HG02571 (cell line): ENCODE measurements around the gene GBA3.

Source experiments
- ATAC-seq: cut with Tn5 transposase; IDR thresholded peaks from one replicate; pipeline ENCODE4 v1.9.1; 2021; ENCODE audit warnings: mild to moderate bottlenecking, moderate library complexity; ENCODE audit not compliant: unreplicated experiment

GBA3 gene

DNA sequence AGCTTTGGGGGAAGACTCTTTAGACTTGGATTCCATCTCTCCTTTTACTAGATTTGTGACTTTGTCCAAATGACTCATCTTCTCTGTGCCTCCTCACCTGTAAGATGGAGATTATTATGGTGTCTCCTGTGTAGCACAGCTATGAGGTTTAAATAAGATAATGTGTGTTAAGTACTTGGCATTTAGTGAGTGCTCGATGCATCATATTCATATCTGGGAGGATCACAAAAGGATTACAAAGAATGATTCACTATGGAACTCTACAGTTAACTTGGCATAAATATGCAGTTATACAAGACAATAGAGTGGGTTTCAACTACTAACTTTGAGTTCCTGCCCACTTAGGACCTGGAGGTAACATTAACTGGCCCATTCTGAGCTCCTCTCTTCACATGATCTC is 2.3 kb downstream of the GBA3 start:
- ATAC-seq: no peak

DNA sequence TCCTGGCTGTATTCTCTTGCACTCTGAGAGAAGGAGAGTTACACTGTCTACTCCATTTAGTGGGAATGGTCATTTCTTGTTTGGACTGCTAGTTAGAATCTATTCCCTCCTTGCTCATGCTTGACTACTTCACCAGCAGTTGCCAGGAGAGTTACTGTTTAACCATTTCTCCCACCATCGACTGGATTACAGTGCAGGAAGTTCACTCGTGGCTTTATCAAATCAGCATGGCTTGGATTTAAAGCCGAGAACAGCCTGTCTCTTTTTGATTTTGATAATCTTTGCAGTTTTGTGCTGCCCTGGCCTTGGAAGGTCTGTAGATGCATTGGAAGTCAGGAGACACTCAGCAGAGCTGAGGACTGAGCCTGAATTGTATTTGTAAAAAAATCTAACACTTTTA is 3.2 kb downstream of the GBA3 start:
- ATAC-seq: no peak

GRCh38 chr4:22703912-22704311 is 11.2 kb downstream of the GBA3 start:
- no peak for ATAC-seq

DNA sequence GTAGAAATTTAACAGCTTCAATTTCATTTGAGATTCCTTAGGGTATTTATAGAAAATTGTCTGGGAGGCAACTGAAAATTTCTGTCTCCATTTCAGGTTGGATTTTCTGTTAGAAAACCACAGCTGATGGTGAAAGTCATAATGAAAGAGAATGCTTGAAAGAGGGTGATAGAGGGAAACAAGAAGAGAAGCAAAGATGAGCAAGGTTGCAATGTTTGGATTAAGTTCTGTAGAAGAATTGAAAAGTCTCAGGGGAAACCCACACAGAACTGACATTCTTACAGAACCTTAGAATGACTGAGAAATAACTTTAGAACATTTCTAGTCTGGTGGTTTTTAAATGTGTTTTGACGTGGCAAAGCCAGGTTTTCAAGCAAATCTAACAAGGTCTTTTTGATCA is 14.7 kb downstream of the GBA3 start:
- ATAC-seq: no peak

DNA sequence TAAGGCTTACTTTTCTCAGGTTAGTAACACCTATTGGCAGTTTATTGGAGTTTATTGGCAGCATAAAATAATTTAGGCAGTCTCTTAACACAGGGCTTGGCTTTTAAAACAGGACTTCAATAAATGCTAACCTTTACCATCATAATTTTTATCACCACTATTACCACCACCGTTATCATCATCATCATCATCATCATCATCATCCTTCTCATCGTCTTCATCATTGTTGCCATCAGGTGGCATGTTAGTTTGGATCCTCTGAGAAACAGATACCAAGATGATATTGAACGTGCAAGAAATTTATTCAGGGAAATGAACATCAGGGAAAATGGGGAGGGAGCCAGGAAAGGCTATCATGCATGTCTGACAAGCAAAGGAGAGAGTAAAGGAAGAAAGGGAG is 16.2 kb downstream of the GBA3 start:
- ATAC-seq: no peak

GRCh38 chr4:22712105-22712504 is 19.4 kb downstream of the GBA3 start:
- ATAC-seq: no peak

- no peak for ATAC-seq
Observed at GRCh38 chr4:22712529-22712928, 19.8 kb downstream of the GBA3 start.

- no peak for ATAC-seq
Observed at GRCh38 chr4:22713841-22714240, 21.1 kb downstream of the GBA3 start.

DNA sequence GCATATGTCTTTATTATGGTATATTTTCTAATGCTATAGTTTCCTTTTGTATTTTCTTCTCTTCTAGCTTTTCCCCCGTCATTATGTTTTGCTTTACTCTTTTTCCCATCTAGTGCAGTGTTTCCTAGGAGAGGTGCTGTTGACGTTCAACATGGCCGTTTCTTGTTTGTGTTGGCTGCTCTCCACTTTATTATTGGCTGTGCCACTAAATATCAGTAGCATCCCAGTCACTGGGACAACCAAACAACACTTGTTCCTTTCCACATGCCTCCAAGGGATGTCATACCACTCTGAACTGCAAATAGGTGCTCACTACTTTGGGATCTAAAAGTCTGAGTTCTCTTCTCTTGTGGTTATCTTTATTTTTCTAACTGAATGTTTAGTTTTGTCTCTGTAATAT is 26.5 kb downstream of the GBA3 start:
- no peak for ATAC-seq

DNA sequence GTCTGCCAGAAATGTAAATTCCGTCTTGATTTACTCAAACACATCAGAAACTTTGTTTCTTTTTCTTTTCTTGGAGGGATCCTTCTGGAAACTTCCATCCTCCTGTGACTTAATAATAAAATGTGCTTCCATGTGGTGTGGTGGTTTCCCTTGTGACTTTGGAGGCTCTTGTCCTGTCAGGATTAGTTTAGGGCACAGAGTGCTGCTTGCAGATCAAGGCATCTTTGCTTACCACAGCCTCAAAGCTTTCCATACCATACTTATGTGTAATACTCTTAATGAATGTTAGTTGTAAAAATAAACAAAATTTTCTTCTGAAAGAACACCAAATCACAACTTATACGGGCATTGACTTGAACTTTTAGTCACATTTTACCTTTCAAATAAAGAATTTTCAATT is 27.4 kb downstream of the GBA3 start:
- no peak for ATAC-seq

GRCh38 chr4:22721204-22721603 is 28.5 kb downstream of the GBA3 start:
- no peak for ATAC-seq

DNA sequence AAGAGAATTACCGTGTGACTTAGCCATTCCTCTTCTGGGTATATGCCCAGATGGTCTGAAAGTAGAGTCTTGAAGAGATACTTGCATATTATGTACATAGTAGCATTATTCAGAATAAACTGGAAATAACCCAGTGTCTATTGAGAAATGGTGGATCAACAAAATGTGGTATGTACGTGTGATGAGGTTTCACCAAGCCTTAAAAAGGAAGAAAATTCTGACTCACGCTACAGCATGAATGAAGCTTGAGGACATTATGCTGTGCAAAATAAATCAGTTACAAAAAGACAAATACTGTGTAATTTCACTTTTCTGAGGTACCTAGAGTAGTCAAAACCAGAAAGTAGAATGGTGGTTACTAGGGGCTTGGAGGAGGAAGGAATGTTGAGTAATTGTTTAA is 37.3 kb downstream of the GBA3 start:
- no peak for ATAC-seq

DNA sequence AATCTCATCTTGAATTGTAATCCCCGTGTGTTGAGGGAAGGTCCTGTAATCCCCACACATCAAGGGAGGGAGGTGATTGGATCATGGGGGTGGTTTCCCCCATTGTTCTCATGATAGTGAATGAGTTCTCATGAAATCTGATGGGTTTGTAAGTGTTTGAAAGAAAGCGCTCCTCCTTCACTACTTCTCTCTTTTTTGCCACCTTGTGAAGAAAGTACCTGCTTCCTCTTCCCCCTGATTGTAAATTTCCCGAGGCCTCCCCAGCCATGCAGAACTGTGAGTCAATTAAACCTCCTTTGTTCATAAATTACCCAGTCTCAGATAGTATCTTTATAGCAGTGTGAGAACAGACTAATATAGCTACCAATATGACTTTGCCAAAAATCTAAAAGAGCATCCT is 41.1 kb downstream of the GBA3 start:
- no peak for ATAC-seq

DNA sequence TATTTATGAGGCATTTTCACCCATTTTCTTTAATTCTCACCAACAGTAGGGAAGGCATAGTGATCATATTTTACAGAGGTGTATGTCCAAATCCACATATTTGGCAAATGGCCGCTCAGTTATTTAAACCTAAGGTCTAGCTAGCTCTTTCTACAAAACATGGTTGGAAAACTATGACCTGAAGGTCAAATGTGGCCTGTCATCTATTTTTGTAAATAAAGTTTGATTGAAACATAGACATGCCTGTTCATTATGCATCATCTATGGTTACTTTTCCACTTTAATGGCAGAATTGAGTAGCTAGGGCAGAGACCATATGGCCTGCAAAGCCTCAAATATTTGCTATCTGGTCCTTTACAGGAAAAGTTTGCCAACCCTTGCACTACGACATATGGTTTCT is 44.2 kb downstream of the GBA3 start:
- no peak for ATAC-seq

- ATAC-seq: no peak
Observed at GRCh38 chr4:22739968-22740367, 47.2 kb downstream of the GBA3 start.

DNA sequence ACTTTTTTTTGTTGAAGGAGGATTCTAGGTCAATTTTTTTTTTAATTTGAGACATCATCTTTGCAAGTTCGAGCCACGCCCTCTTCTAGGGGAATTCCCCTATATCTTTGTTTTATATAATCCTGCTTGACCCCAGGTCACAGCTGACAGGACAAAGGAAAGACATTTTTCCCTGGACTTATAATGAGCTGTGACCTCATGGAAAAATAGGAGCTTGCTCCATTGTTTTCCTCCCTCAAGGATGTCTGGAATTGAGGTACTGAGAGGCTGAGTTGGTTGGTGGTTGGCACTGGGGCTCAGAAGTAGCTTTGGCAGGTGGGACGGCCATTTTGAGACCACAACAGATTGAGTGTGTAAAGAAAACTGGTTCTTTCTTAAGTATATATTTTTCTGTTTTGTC is 49.0 kb downstream of the GBA3 start:
- ATAC-seq: no peak

- no peak for ATAC-seq
Observed at GRCh38 chr4:22743290-22743689, 50.6 kb downstream of the GBA3 start.

- no peak for ATAC-seq
Observed at GRCh38 chr4:22744478-22745062, 51.8 kb downstream of the GBA3 start.

GRCh38 chr4:22745234-22745633 is 52.5 kb downstream of the GBA3 start:
- ATAC-seq: no peak

GRCh38 chr4:22754116-22754515 is 61.4 kb downstream of the GBA3 start:
- ATAC-seq: no peak

- ATAC-seq: no peak
Observed at GRCh38 chr4:22762548-22762947, 69.8 kb downstream of the GBA3 start.

DNA sequence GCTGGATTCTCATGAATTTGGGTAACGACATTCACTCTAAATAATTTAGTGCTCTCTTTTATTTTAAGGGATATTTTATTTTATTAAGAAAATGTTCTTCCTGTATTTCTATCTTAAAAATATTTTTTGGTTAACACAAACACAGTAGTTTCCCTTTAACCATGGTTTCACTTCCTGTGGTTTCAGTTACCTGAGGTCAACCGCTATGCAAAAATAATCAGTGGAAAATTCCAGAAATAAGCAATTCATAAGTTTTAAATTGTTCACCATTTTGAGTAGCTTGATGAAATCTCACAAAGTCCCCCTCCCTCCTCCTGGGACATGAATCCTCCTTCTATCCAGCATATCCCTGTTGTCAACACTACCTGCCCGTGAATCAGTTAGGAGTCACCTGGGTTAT is 71.4 kb downstream of the GBA3 start:
- no peak for ATAC-seq

- no peak for ATAC-seq
Observed at GRCh38 chr4:22766068-22766467, 73.3 kb downstream of the GBA3 start.
